Skeletal muscle satellite cell (primary cell): ENCODE results near the gene COL18A1.
"Not testable (repeated sequence)": the region's sequence is repeated elsewhere in the genome, so short reads cannot be mapped to it uniquely, and the experiment has no call there.

Experiments used
- H3K27me3 ChIP-seq: 2 replicates; pipeline ENCODE4 v1.7.0; 2013; ENCODE audit warnings: low read length; ENCODE audit not compliant: control insufficient read depth, insufficient read depth
- H3K36me3 ChIP-seq: 2 replicates; pipeline ENCODE4 v1.7.0; 2013; ENCODE audit warnings: mild to moderate bottlenecking, control low read depth, low read length; ENCODE audit not compliant: insufficient read depth
- H3K4me1 ChIP-seq: 2 replicates; pipeline ENCODE4 v1.7.0; 2013; ENCODE audit warnings: low read length; ENCODE audit not compliant: control insufficient read depth, insufficient read depth
- H3K4me2 ChIP-seq: 2 replicates; pipeline ENCODE4 v1.7.0; 2013; ENCODE audit warnings: mild to moderate bottlenecking, low read length
- H3K4me3 ChIP-seq: 2 replicates; pipeline ENCODE4 v1.7.0; 2013; ENCODE audit warnings: low read length
- H3K9ac ChIP-seq: 2 replicates; pipeline ENCODE4 v1.7.0; 2013; ENCODE audit warnings: mild to moderate bottlenecking, low read depth, low read length, moderate library complexity
- H3K9me3 ChIP-seq: replicated peaks from 2 replicates; pipeline ENCODE4 v1.7.0; 2013; ENCODE audit warnings: mild to moderate bottlenecking, control low read depth, low read length

COL18A1 gene

GRCh38 chr21:45438391-45439145 lies 33.6 kb downstream of the COL18A1 start:
- no peaks in the 10 kb centered on the region for H3K36me3 ChIP-seq
- H3K27me3 ChIP-seq, result no peaks in the 10 kb centered on the region
- peak overlapping the region; percentile 87 for H3K4me2 ChIP-seq
- H3K4me1 ChIP-seq, result peaks cover 15% of the 10 kb centered on the region
- peak overlapping the region; percentile 64 for H3K4me3 ChIP-seq
- H3K9ac ChIP-seq, result peak overlapping the region; percentile 79
- H3K9me3 ChIP-seq, result no peaks in the 10 kb centered on the region

- peaks cover 12% of the 10 kb centered on the region for H3K4me1 ChIP-seq
- H3K9me3 ChIP-seq, result no peaks in the 10 kb centered on the region
- peak overlapping the region; percentile 79 for H3K9ac ChIP-seq
- peak overlapping the region; percentile 64 for H3K4me3 ChIP-seq
- no peaks in the 10 kb centered on the region for H3K27me3 ChIP-seq
- no peaks in the 10 kb centered on the region for H3K36me3 ChIP-seq
- H3K4me2 ChIP-seq, result peak overlapping the region; percentile 87
These were observed 34.4 kb downstream of the COL18A1 start for GRCh38 chr21:45439161-45439872.

GRCh38 chr21:45439901-45440461 lies 35.0 kb downstream of the COL18A1 start:
- Histone ChIP-seq H3K9me3 (no peaks in the 10 kb centered on the region), H3K4me2 (no peak overlapping the region), H3K9ac (no peak overlapping the region), H3K27me3 (no peaks in the 10 kb centered on the region), H3K4me3 (no peak overlapping the region), H3K4me1 (peaks cover 12% of the 10 kb centered on the region), H3K36me3 (no peaks in the 10 kb centered on the region)

DNA sequence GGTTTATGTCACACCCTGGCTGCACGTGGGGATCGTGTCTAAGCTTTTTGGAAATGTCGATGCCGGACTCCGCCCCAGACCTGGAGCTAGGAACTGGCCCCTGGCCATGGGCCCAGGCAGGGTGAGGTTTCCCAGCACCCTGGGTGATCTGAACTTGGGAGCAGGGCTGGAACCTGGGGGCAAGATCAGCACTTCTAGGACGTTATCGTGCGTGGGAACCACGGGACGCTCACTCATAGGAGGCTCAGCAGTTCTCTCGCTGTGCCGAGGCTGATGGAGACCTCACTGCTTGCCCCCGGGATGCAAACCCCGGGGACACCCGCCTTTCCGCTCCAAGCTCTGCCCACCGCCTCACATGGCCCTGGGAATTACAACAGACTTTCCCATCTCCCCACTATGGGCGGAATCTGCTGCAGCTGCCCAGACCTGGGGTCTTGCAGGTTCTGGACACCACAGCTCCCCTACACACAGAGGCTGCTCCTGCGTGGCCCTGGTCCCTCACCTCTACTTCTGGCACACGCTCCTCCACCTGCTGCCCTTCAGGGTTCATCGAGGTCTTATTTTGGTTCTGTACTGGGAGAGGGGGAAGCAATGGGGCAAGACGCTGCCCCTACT lies 35.9 kb downstream of the COL18A1 start:
- H3K4me2 ChIP-seq, result no peak overlapping the region
- H3K9me3 ChIP-seq, result no peaks in the 10 kb centered on the region
- no peak overlapping the region for H3K9ac ChIP-seq
- H3K36me3 ChIP-seq, result no peaks in the 10 kb centered on the region
- H3K4me3 ChIP-seq, result no peak overlapping the region
- H3K27me3 ChIP-seq, result no peaks in the 10 kb centered on the region
- peaks cover 12% of the 10 kb centered on the region for H3K4me1 ChIP-seq

- H3K4me2 ChIP-seq, result no peak overlapping the region
- no peaks in the 10 kb centered on the region for H3K36me3 ChIP-seq
- no peaks in the 10 kb centered on the region for H3K27me3 ChIP-seq
- H3K4me3 ChIP-seq, result no peak overlapping the region
- no peaks in the 10 kb centered on the region for H3K9me3 ChIP-seq
- H3K9ac ChIP-seq, result no peak overlapping the region
- H3K4me1 ChIP-seq, result peaks cover 12% of the 10 kb centered on the region
These were observed 36.7 kb downstream of the COL18A1 start for GRCh38 chr21:45441431-45442255.

- no peak overlapping the region for H3K4me2 ChIP-seq
- H3K36me3 ChIP-seq, result no peaks in the 10 kb centered on the region
- H3K9me3 ChIP-seq, result no peaks in the 10 kb centered on the region
- no peak overlapping the region for H3K4me3 ChIP-seq
- H3K4me1 ChIP-seq, result peaks cover 12% of the 10 kb centered on the region
- H3K27me3 ChIP-seq, result no peaks in the 10 kb centered on the region
- no peak overlapping the region for H3K9ac ChIP-seq
These were observed 37.3 kb downstream of the COL18A1 start for GRCh38 chr21:45442276-45442675.

DNA sequence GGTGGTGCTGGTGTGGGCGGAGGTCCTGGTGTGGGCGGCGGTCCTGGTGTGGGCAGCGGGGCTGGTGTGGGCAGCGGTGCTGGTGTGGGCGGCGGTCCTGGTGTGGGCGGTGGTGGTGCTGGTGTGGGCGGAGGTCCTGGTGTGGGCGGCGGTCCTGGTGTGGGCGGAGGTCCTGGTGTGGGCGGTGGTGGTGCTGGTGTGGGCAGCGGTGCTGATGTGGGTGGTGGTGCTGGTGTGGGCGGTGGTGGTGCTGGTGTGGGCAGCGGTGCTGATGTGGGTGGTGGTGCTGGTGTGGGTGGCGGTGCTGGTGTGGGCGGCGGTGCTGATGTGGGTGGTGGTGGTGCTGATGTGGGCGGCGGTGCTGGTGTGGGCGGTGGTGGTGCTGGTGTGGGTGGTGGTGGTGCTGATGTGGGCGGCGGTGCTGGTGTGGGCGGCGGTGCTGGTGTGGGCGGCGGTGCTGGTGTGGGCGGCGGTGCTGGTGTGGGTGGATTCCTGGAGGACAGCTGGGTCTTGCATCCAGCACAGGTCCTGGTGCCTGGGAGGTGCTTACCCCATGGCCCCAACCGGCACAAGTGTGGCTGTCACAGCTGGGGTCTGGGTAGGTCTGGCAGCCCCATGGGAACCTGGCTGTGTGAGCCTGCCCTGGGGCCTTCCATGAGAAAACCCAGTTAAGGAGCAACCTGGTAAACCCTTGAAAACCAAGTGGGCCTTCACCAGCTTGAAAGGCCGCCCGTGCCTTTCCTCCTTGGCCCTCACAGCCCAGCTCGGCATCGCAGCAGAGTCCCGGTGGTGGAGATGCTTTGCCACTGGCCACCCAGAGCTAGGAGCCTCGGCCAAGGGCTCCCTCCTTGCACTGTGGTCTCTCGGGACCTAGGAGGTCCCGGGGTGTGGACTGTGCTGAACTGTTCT lies 38.0 kb downstream of the COL18A1 start:
- H3K9me3 ChIP-seq, H3K27me3 ChIP-seq, H3K4me2 ChIP-seq, H3K36me3 ChIP-seq, H3K9ac ChIP-seq, H3K4me3 ChIP-seq: not testable (repeated sequence)
- peaks cover 13% of the 10 kb centered on the region for H3K4me1 ChIP-seq

GRCh38 chr21:45443595-45444181 lies 38.7 kb downstream of the COL18A1 start:
- H3K9me3 ChIP-seq, result no peaks in the 10 kb centered on the region
- H3K4me3 ChIP-seq, result no peak overlapping the region
- H3K4me1 ChIP-seq, result peaks cover 12% of the 10 kb centered on the region
- no peak overlapping the region for H3K9ac ChIP-seq
- no peaks in the 10 kb centered on the region for H3K36me3 ChIP-seq
- H3K4me2 ChIP-seq, result no peak overlapping the region
- H3K27me3 ChIP-seq, result no peaks in the 10 kb centered on the region

GRCh38 chr21:45444385-45444784 lies 39.4 kb downstream of the COL18A1 start:
- Histone ChIP-seq H3K9ac (no peak overlapping the region), H3K27me3 (no peaks in the 10 kb centered on the region), H3K4me2 (no peak overlapping the region), H3K4me3 (no peak overlapping the region), H3K4me1 (peaks cover 5% of the 10 kb centered on the region), H3K36me3 (no peaks in the 10 kb centered on the region), H3K9me3 (no peaks in the 10 kb centered on the region)

- Histone ChIP-seq H3K4me2 (no peak overlapping the region), H3K4me3 (no peak overlapping the region), H3K4me1 (peaks cover 3% of the 10 kb centered on the region), H3K27me3 (no peaks in the 10 kb centered on the region), H3K36me3 (no peaks in the 10 kb centered on the region), H3K9ac (no peak overlapping the region), H3K9me3 (no peaks in the 10 kb centered on the region)
These were observed 40.4 kb downstream of the COL18A1 start for GRCh38 chr21:45445369-45445768.
